Adrenal gland (tissue), 12 donors: ENCODE data around the gene SLIT3. TPM values are rescaled to one million over a fixed set of nuclear protein-coding genes. Genes with fewer than 3 reads are reported as not detected.

Experiments used
- DNase-seq, 7 donors: peaks; one replicate each; pipeline ENCODE4 v3.0.0-alpha.2; 2019 to 2020
- H3K27ac ChIP-seq, 5 donors: fragments of 200-600 bp; sonication (generic) in 4 of 5; 1 replicate in 3 of 5; 2 replicates in 2 of 5; pipeline versions ENCODE4 v1.5.1 to v1.8.0; 2016 to 2020; ENCODE audit warnings: mild to moderate bottlenecking in 1 of 5
- H3K27me3 ChIP-seq: fragments of 200-600 bp; 2 replicates; pipeline ENCODE4 v1.8.0; 2021
- H3K36me3 ChIP-seq, 2 donors: fragments of 200-600 bp; replicated peaks in 1 of 2; 1 replicate in 1 of 2; 2 replicates in 1 of 2; pipeline versions ENCODE4 v1.5.1 to v1.8.0; 2018 to 2022
- H3K4me1 ChIP-seq, 2 donors: fragments of 200-600 bp; replicated peaks in 1 of 2; 1 replicate in 1 of 2; 2 replicates in 1 of 2; pipeline versions ENCODE4 v1.5.1 to v1.8.0; 2018 to 2021
- H3K4me3 ChIP-seq, 4 donors: fragments of 200-600 bp; sonication (generic) in 3 of 4; one replicate each; pipeline ENCODE4 v1.5.1; 2016 to 2018
- H3K9me3 ChIP-seq, 3 donors: fragments of 200-600 bp; sonication (generic) in 1 of 3; replicated peaks in 1 of 3; 1 replicate in 2 of 3; 2 replicates in 1 of 3; pipeline versions ENCODE4 v1.5.1 to v1.8.0; 2016 to 2021
- POLR2A ChIP-seq, 2 donors: fragments of 450-650 bp; IDR thresholded peaks; one replicate each; pipeline ENCODE4 v1.6.1; 2017; ENCODE audit warnings: antibody characterized with exemption in 2 of 2, mild to moderate bottlenecking in 2 of 2, moderate library complexity in 1 of 2
- WGBS, 4 donors: extraction: QIAGEN DNeasy Blood & Tissue Kit in 2 of 4; methylation state at CpG; one replicate each; pipeline versions ENCODE4 v1.1.5 to v1.1.7; 2013 to 2017; 5-methylcytosine and 5-hydroxymethylcytosine counted together
- intact Hi-C, 2 donors: fragments of 100-400 bp; cut with DNase I; formaldehyde crosslinking; loops; one replicate each; pipeline versions ENCODE4 v1.14.1 to v1.15.0; 2022 to 2023
- polyA plus RNA-seq, 3 donors: library from polyadenylated mRNA; stranded (reverse); fragments of 200-250 nt in 2 of 3; fragments of 350-450 nt in 1 of 3; fragmentation: Illumina TruSeq in 1 of 3; extraction: RNeasy Lipid Tissue Mini Kit (QIAGEN cat#74804) in 1 of 3; gene quantifications; one replicate each; pipeline ENCODE4 v1.2.3, GENCODE V29; 2013 to 2014
- total RNA-seq, 9 donors: library from RNA; depleted of rRNA in 4 of 9; stranded (reverse); fragments of >200 nt in 4 of 9; fragments of 120-200 nt in 1 of 9; fragmentation: NEBNext Ultra II Directional in 1 of 9; extraction: Animal tissue kit (Norgen Biotek cat#: 25700) in 1 of 9; gene quantifications; one replicate each; pipeline versions ENCODE4 v1.1.0 to v1.2.4, GENCODE V29; 2013 to 2023
- TF ChIP-seq, protein P1 (sequence below), 6 experiments: fragments of 450-650 bp in 4 of 6; fragments of 200-600 bp in 2 of 6; sonication (generic) in 1 of 6; IDR thresholded peaks; 1 replicate in 5 of 6; 2 replicates in 1 of 6; pipeline versions ENCODE4 v1.5.1 to v1.8.0; 2016 to 2021; ENCODE audit warnings: antibody characterized with exemption in 6 of 6, mild to moderate bottlenecking in 2 of 6, moderate library complexity in 1 of 6
- donor health status: healthy with polysubstance abuse.
- donor health status: Bipolar disorder and iron deficiency.
- donor health status: DM: yes; HTN: yes; CAD: no.
- donor health status: DM: no; HTN: no; CAD: no.
- donor health status: DM: no; HTN: no; CAD: no.
- donor health status: DM: yes; HTN: yes; CAD: no.

The SLIT3 gene
- total and polyA plus RNA-seq, 12 donors, result 10.0 to 94.1 (median 32.8) TPM

DNA sequence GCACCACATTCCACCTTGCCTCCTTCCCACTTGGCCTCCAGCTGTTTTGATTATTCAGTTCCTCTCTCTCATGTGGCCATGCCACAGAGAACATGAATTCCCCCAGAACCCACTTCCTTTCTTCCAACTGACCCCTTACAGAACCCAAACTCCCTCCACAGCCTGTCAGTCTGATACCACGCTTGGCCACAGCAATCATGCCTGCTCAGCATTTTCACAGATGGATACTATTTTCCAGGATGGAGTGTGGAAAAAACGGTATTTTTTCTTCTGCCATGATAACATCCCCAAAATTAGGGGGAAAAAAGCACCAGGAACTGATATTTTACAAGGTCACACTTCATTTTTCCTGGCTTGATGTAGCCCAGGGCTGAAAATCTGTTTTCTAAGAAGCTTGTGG lies 34.9 kb upstream of the SLIT3 start:
- no peaks in the 10 kb centered on the region for H3K9me3 ChIP-seq
- no peaks in the 10 kb centered on the region for H3K27me3 ChIP-seq
- 56 to 75% (median 65%) methylated on average over 2 of the region's 2 CpGs for WGBS, 4 donors
- H3K4me1 ChIP-seq, result no peaks in the 10 kb centered on the region
- H3K36me3 ChIP-seq, result no peaks in the 10 kb centered on the region
- DNase-seq, result no peak
- no peak overlapping the region for H3K4me3 ChIP-seq
- TF ChIP-seq POLR2A (IDR thresholded peaks at IDR 0.05), result no peak
- TF ChIP-seq, protein P1, sequence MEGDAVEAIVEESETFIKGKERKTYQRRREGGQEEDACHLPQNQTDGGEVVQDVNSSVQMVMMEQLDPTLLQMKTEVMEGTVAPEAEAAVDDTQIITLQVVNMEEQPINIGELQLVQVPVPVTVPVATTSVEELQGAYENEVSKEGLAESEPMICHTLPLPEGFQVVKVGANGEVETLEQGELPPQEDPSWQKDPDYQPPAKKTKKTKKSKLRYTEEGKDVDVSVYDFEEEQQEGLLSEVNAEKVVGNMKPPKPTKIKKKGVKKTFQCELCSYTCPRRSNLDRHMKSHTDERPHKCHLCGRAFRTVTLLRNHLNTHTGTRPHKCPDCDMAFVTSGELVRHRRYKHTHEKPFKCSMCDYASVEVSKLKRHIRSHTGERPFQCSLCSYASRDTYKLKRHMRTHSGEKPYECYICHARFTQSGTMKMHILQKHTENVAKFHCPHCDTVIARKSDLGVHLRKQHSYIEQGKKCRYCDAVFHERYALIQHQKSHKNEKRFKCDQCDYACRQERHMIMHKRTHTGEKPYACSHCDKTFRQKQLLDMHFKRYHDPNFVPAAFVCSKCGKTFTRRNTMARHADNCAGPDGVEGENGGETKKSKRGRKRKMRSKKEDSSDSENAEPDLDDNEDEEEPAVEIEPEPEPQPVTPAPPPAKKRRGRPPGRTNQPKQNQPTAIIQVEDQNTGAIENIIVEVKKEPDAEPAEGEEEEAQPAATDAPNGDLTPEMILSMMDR (IDR thresholded peaks at IDR 0.05), result no peak
- no peak overlapping the region for H3K27ac ChIP-seq
- intact Hi-C loops, result no loop called here

DNA sequence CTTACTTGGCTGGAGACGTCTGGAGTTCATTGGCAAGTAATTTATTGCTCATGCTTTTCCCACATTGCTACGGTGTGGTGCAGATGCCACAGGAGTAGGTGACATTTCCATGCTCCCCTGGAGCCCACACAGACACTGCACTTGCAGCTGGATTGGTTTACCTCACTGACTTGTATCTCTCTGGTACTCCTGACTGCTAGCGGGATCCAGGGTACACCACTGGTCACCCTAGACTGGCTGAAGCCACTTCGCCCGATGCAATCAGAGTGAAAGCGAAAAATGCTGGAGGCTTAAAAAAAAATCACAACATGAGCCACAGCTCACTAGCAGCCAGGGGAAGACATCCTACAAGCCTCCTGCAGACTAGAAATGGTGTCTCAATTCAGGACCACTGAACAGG lies 32.6 kb upstream of the SLIT3 start:
- intact Hi-C loops, result no loop called here
- Histone ChIP-seq H3K4me1 (no peaks in the 10 kb centered on the region), H3K36me3 (no peaks in the 10 kb centered on the region), H3K27me3 (no peaks in the 10 kb centered on the region), H3K27ac (no peak overlapping the region), H3K9me3 (no peaks in the 10 kb centered on the region), H3K4me3 (no peak overlapping the region)
- 72 to 79% (median 78%) methylated on average over 6 of the region's 6 CpGs for WGBS, 4 donors
- DNase-seq, result no peak
- no peak for TF ChIP-seq POLR2A (IDR thresholded peaks at IDR 0.05)
- TF ChIP-seq, protein P1 (IDR thresholded peaks at IDR 0.05), result no peak

DNA sequence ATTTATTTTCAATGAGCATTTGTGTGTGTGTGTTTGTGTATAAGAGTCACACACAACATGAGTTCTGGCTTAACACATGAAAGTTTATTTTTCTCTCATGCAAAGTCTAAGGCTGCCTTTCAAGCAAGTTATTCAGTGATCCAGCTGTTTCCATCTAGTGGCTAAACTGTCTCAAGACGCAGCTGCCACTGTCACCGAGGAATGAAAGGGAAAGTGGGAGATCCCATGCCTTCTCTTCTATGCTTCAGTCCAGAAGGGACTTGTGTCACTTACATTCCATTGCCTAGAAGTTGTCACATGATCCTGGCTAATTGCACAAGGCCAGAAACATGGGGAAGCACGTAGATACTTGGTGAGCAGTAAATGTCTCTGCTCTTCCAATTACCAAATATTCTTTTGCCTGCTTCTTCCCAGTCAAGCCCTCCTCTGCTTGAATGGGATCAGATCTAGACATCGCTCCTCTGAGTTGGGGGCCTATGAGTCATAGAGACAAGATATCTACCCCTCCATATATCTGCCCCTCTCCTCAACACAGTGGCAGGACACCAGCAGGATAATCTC lies 30.4 kb upstream of the SLIT3 start:
- H3K27ac ChIP-seq, result no peak overlapping the region
- H3K4me3 ChIP-seq, result no peak overlapping the region
- no peaks in the 10 kb centered on the region for H3K36me3 ChIP-seq
- no peaks in the 10 kb centered on the region for H3K4me1 ChIP-seq
- WGBS, 4 donors, result 56 to 63% (median 59%) methylated on average over 4 of the region's 4 CpGs
- TF ChIP-seq, protein P1 (IDR thresholded peaks at IDR 0.05), result peak in 2 of 6 experiments; percentile 20 to 23
- no peak for TF ChIP-seq POLR2A (IDR thresholded peaks at IDR 0.05)
- H3K27me3 ChIP-seq, result no peaks in the 10 kb centered on the region
- peak in 2 of 7 donors; percentile 4 to 10 for DNase-seq
- H3K9me3 ChIP-seq, result no peaks in the 10 kb centered on the region
- intact Hi-C loops, result no loop called here

DNA sequence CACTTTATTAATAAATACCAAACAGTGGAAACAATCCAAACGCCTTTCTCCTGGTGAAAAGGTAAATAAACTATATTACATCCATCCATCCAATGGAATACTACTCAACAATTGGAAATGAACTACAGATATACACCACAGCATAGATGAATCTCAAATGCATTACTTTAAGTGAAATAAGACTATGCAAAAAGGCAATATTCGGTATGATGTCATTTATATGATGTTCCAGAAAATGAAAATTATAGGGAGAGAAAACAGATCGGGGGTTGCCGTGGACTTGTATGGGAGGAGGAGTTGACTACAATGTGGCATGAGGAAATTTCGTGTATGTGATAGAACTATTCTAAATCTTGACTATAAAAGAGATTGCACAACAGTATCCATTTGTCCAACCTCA lies 27.5 kb upstream of the SLIT3 start:
- Histone ChIP-seq H3K9me3 (no peaks in the 10 kb centered on the region), H3K27ac (no peak overlapping the region), H3K36me3 (no peaks in the 10 kb centered on the region), H3K4me1 (no peaks in the 10 kb centered on the region), H3K4me3 (no peak overlapping the region), H3K27me3 (no peaks in the 10 kb centered on the region)
- WGBS, 4 donors, result 68 to 80% (median 77%) methylated on average over 5 of the region's 5 CpGs
- DNase-seq, result no peak
- intact Hi-C loops, result no loop called here
- TF ChIP-seq, protein P1 (IDR thresholded peaks at IDR 0.05), result no peak
- TF ChIP-seq POLR2A (IDR thresholded peaks at IDR 0.05), result no peak
